Small intestine (tissue), 7 donors: Measurements from ENCODE around the gene CDK5RAP1. TPM values are rescaled to one million over a fixed set of nuclear protein-coding genes. Genes with fewer than 3 reads are reported as not detected.
A peak's percentile ranks its signal among the peaks of the same experiment; 100 is the strongest.
"Not testable (repeated sequence)": the region's sequence is repeated elsewhere in the genome, so short reads cannot be mapped to it uniquely, and the experiment has no call there.

ENCODE experiments used
- DNase-seq, 2 donors: peaks; one replicate each; pipeline versions ENCODE4 v3.0.0 to v3.0.0-alpha.2; 2013
- FAIRE-seq: peaks from 2 replicates; lab custom pipeline; 2012; peaks lifted over from hg19 to GRCh38; lab: Jason Lieb, UNC
- H3K27ac ChIP-seq, 3 donors: one replicate each; pipeline ENCODE4 v1.5.1; 2013; ENCODE audit warnings: low read length in 2 of 3, mild to moderate bottlenecking in 2 of 3, control low read depth in 1 of 3, inconsistent platforms in 1 of 3, low read depth in 1 of 3, moderate library complexity in 1 of 3
- H3K27me3 ChIP-seq, 3 donors: one replicate each; pipeline ENCODE4 v1.6.1; 2013; ENCODE audit warnings: low read length in 3 of 3, inconsistent platforms in 1 of 3; ENCODE audit not compliant: control insufficient read depth in 3 of 3, insufficient read depth in 3 of 3
- H3K36me3 ChIP-seq, 3 donors: one replicate each; pipeline ENCODE4 v1.6.1; 2013; ENCODE audit warnings: low read length in 3 of 3, inconsistent platforms in 1 of 3, low read depth in 1 of 3, mild to moderate bottlenecking in 1 of 3, moderate library complexity in 1 of 3; ENCODE audit not compliant: control insufficient read depth in 3 of 3, insufficient read depth in 2 of 3
- H3K4me1 ChIP-seq, 3 donors: one replicate each; pipeline ENCODE4 v1.6.1; 2013; ENCODE audit warnings: low read length in 2 of 3, inconsistent platforms in 1 of 3, low read depth in 1 of 3, mild to moderate bottlenecking in 1 of 3, moderate library complexity in 1 of 3; ENCODE audit not compliant: control insufficient read depth in 3 of 3, insufficient read depth in 2 of 3
- H3K4me3 ChIP-seq, 3 donors: one replicate each; pipeline ENCODE4 v1.5.1; 2013; ENCODE audit warnings: low read length in 3 of 3, control low read depth in 1 of 3, inconsistent platforms in 1 of 3, low read depth in 1 of 3, mild to moderate bottlenecking in 1 of 3, moderate library complexity in 1 of 3
- H3K9me3 ChIP-seq, 2 donors: one replicate each; pipeline ENCODE4 v1.6.1; 2013; ENCODE audit warnings: low read depth in 1 of 2, low read length in 1 of 2; ENCODE audit not compliant: control insufficient read depth in 2 of 2, insufficient read depth in 1 of 2
- WGBS, 3 donors: extraction: QIAGEN DNeasy Blood & Tissue Kit; methylation state at CpG; one replicate each; pipeline ENCODE4 v1.1.7; 2013; 5-methylcytosine and 5-hydroxymethylcytosine counted together
- polyA plus RNA-seq, 4 donors: library from polyadenylated mRNA; stranded (reverse) in 3 of 4; unstranded in 1 of 4; fragments of 200-250 nt in 3 of 4; fragments of 120-200 nt in 1 of 4; gene quantifications; one replicate each; pipeline versions ENCODE4 v1.2.1 to v1.2.3, GENCODE V29; 2013
- donor health status: healthy with polysubstance abuse.
- donor health status: control.
- donor health status: control.
- donor health status: Bipolar disorder and iron deficiency.
- donor health status: healthy.

CDK5RAP1 gene
- polyA plus RNA-seq, 4 donors, result 30.0 to 32.0 (median 30.3) TPM

GRCh38 chr20:33431797-33432381 lies 30.6 kb upstream of the CDK5RAP1 start:
- no peaks in the 10 kb centered on the region for H3K4me1 ChIP-seq
- no peaks in the 10 kb centered on the region for H3K27me3 ChIP-seq
- no peak overlapping the region for H3K27ac ChIP-seq
- FAIRE-seq (no peak), DNase-seq (no peak)
- H3K4me3 ChIP-seq, result no peak overlapping the region
- peaks cover 0 to 8% (median 0%) of the 10 kb centered on the region in 3 donors for H3K36me3 ChIP-seq
- 73 to 82% (median 81%) methylated on average over 5 of the region's 5 CpGs for WGBS, 3 donors
- no peaks in the 10 kb centered on the region for H3K9me3 ChIP-seq

- not testable (repeated sequence) for H3K4me1 ChIP-seq, H3K27ac ChIP-seq, H3K9me3 ChIP-seq, H3K36me3 ChIP-seq, FAIRE-seq, H3K4me3 ChIP-seq, H3K27me3 ChIP-seq, DNase-seq
- 92 to 96% (median 95%) methylated on average over 11 of the region's 11 CpGs for WGBS, 3 donors
These were observed 22.6 kb upstream of the CDK5RAP1 start for GRCh38 chr20:33423875-33424274.

GRCh38 chr20:33423141-33423834 lies 22.0 kb upstream of the CDK5RAP1 start:
- H3K36me3 ChIP-seq, result peaks cover 0 to 7% (median 0%) of the 10 kb centered on the region in 3 donors
- WGBS, 3 donors, result 55 to 63% (median 58%) methylated on average over 7 of the region's 7 CpGs
- no peak overlapping the region for H3K4me3 ChIP-seq
- H3K27me3 ChIP-seq, result no peaks in the 10 kb centered on the region
- no peaks in the 10 kb centered on the region for H3K4me1 ChIP-seq
- peak overlapping the region in 1 of 3 donors; percentile 17 for H3K27ac ChIP-seq
- FAIRE-seq, result no peak
- H3K9me3 ChIP-seq, result no peaks in the 10 kb centered on the region
- no peak for DNase-seq

GRCh38 chr20:33419140-33419974 lies 18.0 kb upstream of the CDK5RAP1 start:
- no peak for DNase-seq

GRCh38 chr20:33418033-33418432 lies 16.7 kb upstream of the CDK5RAP1 start:
- 83 to 91% (median 90%) methylated on average over 3 of the region's 3 CpGs for WGBS, 3 donors
- H3K9me3 ChIP-seq, result no peaks in the 10 kb centered on the region
- no peak overlapping the region for H3K4me3 ChIP-seq
- DNase-seq, result no peak
- H3K36me3 ChIP-seq, result peaks cover 0 to 8% (median 0%) of the 10 kb centered on the region in 3 donors
- no peaks in the 10 kb centered on the region for H3K4me1 ChIP-seq
- no peak overlapping the region for H3K27ac ChIP-seq
- H3K27me3 ChIP-seq, result no peaks in the 10 kb centered on the region
- no peak for FAIRE-seq

More at GRCh38 chr20:33419140-33419974, 18.0 kb upstream of the CDK5RAP1 start:
- Histone ChIP-seq H3K27me3 (no peaks in the 10 kb centered on the region), H3K27ac (no peak overlapping the region), H3K9me3 (no peaks in the 10 kb centered on the region), H3K4me3 (no peak overlapping the region), H3K36me3 (peaks cover 0 to 8% (median 0%) of the 10 kb centered on the region in 3 donors), H3K4me1 (no peaks in the 10 kb centered on the region)
- no peak for FAIRE-seq
- 56 to 65% (median 61%) methylated on average over 7 of the region's 7 CpGs for WGBS, 3 donors

- Histone ChIP-seq H3K36me3 (peaks cover 0 to 25% (median 0%) of the 10 kb centered on the region in 3 donors), H3K27me3 (no peaks in the 10 kb centered on the region), H3K4me1 (no peaks in the 10 kb centered on the region), H3K27ac (no peak overlapping the region), H3K4me3 (no peak overlapping the region), H3K9me3 (no peaks in the 10 kb centered on the region)
- DNase-seq (peak in 1 of 2 donors; percentile 25), FAIRE-seq (no peak)
- 41 to 50% (median 46%) methylated on average over 8 of the region's 8 CpGs for WGBS, 3 donors
These were observed 14.6 kb upstream of the CDK5RAP1 start for GRCh38 chr20:33415948-33416347.

GRCh38 chr20:33412484-33412838 lies 11.1 kb upstream of the CDK5RAP1 start:
- WGBS, 3 donors, result 90 to 92% (median 91%) methylated on average over 8 of the region's 8 CpGs
- Histone ChIP-seq H3K27ac (no peak overlapping the region), H3K36me3 (peaks cover 0 to 47% (median 2%) of the 10 kb centered on the region in 3 donors), H3K9me3 (peaks cover 0 to under 1% of the 10 kb centered on the region in 2 donors), H3K4me1 (no peaks in the 10 kb centered on the region), H3K27me3 (no peaks in the 10 kb centered on the region), H3K4me3 (no peak overlapping the region)
- DNase-seq (no peak), FAIRE-seq (no peak)

- WGBS, 3 donors, result 94 to 96% (median 95%) methylated on average over 7 of the region's 7 CpGs
- no peak for FAIRE-seq
- Histone ChIP-seq H3K4me1 (no peaks in the 10 kb centered on the region), H3K36me3 (peaks cover 0 to 51% (median 2%) of the 10 kb centered on the region in 3 donors), H3K4me3 (no peak overlapping the region), H3K27me3 (no peaks in the 10 kb centered on the region), H3K27ac (no peak overlapping the region), H3K9me3 (peaks cover 0 to 4% of the 10 kb centered on the region in 2 donors)
- no peak for DNase-seq
These were observed 10.6 kb upstream of the CDK5RAP1 start for GRCh38 chr20:33411711-33412483.
